ENCODE data around the gene MT1F. TPM values are rescaled to one million over a fixed set of nuclear protein-coding genes. Genes with fewer than 3 reads are reported as not detected.
"Not testable (repeated sequence)": the region's sequence is repeated elsewhere in the genome, so short reads cannot be mapped to it uniquely, and the experiment has no call there.

Gene MT1F
- total RNA-seq, 1 experiment from 2014 or later, result 7.3 TPM

- H3K36me3 ChIP-seq (ENCODE audit: control insufficient read depth in 1 of 2, insufficient read depth in 2 of 2, low read length in 2 of 2), result no peaks in the 10 kb centered on the region
- CTCF ChIA-PET, result no interaction called here
- H3K4me2 ChIP-seq (ENCODE audit: low read length), result no peak overlapping the region
- H4K20me1 ChIP-seq (ENCODE audit: insufficient read depth), result no peaks in the 10 kb centered on the region
- BruUV-seq (replicated peaks), result no TSS peak
- H3K4me1 ChIP-seq (ENCODE audit: control insufficient read depth in 1 of 2, insufficient read depth in 2 of 2, low read length in 2 of 2), result peaks cover 5 to 17% of the 10 kb centered on the region in 2 experiments; a peak in 2 of 4 replicates
- no peak overlapping the region for H2AFZ ChIP-seq (ENCODE audit: low read depth, low read length, poor library complexity, severe bottlenecking)
- DNase-seq (ENCODE audit: low read depth, low spot score) (no peak), ATAC-seq (no peak)
- no peaks in the 10 kb centered on the region for H3K27me3 ChIP-seq (ENCODE audit: insufficient read depth, low read length)
- H3K27ac ChIP-seq (ENCODE audit: low read depth, low read length), result no peak overlapping the region
- no peaks in the 10 kb centered on the region for H3K9me3 ChIP-seq (ENCODE audit: control insufficient read depth in 1 of 2, insufficient read depth in 1 of 2, low read depth in 1 of 2, low read length in 2 of 2)
- TF ChIP-seq ZFX (IDR thresholded peaks at IDR 0.05), result no peak
- H3K9me2 ChIP-seq (ENCODE audit: insufficient read depth), result no peaks in the 10 kb centered on the region
- POLR2A ChIA-PET, result interaction anchor here (0.8 kb wide), 1 partner anchor 36 kb away, joined by 3 read pairs; no protein-coding TSS in a partner anchor
- H3K9ac ChIP-seq (ENCODE audit: low read length), result no peak overlapping the region
- intact Hi-C loops (cut with micrococcal nuclease), result no loop called here
- no peak overlapping the region for H3K4me3 ChIP-seq (replicated peaks in 1 of 2; ENCODE audit: low read depth in 1 of 2, low read length in 2 of 2)
- H3K79me2 ChIP-seq (ENCODE audit: insufficient read depth, low read length), result no peaks in the 10 kb centered on the region
- RAD21 ChIA-PET (ENCODE audit: low non-redundant PET in 1 of 2, low total read pairs in 2 of 2, uncharacterized antibody in 2 of 2, unreplicated experiment in 2 of 2), result interaction anchor here in 1 of 2 experiments (0.6 kb wide), 1 partner anchor 38 kb away, joined by 3 read pairs; no protein-coding TSS in a partner anchor
Observed at GRCh38 chr16:56662357-56663354, 4.9 kb downstream of the MT1F start.

DNA sequence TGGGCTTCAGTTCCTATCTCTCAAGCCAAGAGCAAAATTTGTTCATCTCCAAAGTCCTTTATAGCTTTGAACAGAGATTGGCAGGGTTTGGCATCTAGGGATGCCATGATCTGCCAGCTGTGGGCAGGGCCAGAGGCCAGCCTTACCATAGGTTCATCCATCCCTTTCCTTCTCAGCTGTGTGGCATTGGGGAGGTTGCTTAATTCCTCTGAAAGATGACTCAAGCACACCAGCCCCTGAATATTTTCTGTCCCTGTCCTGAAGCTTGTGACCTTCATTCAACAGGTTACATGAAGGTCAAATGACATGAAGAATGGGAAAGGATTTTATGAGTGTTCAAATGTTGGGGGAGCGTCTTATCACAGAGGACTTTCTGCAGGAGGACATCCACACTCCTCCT lies 6.7 kb downstream of the MT1F start:
- Histone ChIP-seq H3K27ac (ENCODE audit: low read depth, low read length) (no peak overlapping the region), H3K4me2 (ENCODE audit: low read length) (no peak overlapping the region), H3K36me3 (ENCODE audit: control insufficient read depth in 1 of 2, insufficient read depth in 2 of 2, low read length in 2 of 2) (no peaks in the 10 kb centered on the region), H3K9me2 (ENCODE audit: insufficient read depth) (no peaks in the 10 kb centered on the region), H2AFZ (ENCODE audit: low read depth, low read length, poor library complexity, severe bottlenecking) (no peak overlapping the region), H3K27me3 (ENCODE audit: insufficient read depth, low read length) (no peaks in the 10 kb centered on the region), H4K20me1 (ENCODE audit: insufficient read depth) (no peaks in the 10 kb centered on the region), H3K4me3 (replicated peaks in 1 of 2; ENCODE audit: low read depth in 1 of 2, low read length in 2 of 2) (no peak overlapping the region), H3K79me2 (ENCODE audit: insufficient read depth, low read length) (no peaks in the 10 kb centered on the region), H3K4me1 (ENCODE audit: control insufficient read depth in 1 of 2, insufficient read depth in 2 of 2, low read length in 2 of 2) (0 out of 4 replicates have a peak, but pooled peaks cover 0 to 2% of the 10 kb centered on the region in 2 experiments), H3K9ac (ENCODE audit: low read length) (no peak overlapping the region), H3K9me3 (ENCODE audit: control insufficient read depth in 1 of 2, insufficient read depth in 1 of 2, low read depth in 1 of 2, low read length in 2 of 2) (no peaks in the 10 kb centered on the region)
- CTCF ChIA-PET, result no interaction called here
- intact Hi-C loops (cut with micrococcal nuclease), result no loop called here
- no peak for DNase-seq (ENCODE audit: low read depth, low spot score)
- RAD21 ChIA-PET (ENCODE audit: low non-redundant PET in 1 of 2, low total read pairs in 2 of 2, uncharacterized antibody in 2 of 2, unreplicated experiment in 2 of 2), result no interaction called here
- BruUV-seq (replicated peaks), result no TSS peak
- ATAC-seq, result no peak
- TF ChIP-seq EGR1 (IDR thresholded peaks at IDR 0.05; ENCODE audit: low read depth) (no peak), YY1 (IDR thresholded peaks at IDR 0.05; ENCODE audit: extremely low read depth, insufficient replicate concordance, low read depth, low read length) (no peak)
- TF ChIP-seq, protein P1, sequence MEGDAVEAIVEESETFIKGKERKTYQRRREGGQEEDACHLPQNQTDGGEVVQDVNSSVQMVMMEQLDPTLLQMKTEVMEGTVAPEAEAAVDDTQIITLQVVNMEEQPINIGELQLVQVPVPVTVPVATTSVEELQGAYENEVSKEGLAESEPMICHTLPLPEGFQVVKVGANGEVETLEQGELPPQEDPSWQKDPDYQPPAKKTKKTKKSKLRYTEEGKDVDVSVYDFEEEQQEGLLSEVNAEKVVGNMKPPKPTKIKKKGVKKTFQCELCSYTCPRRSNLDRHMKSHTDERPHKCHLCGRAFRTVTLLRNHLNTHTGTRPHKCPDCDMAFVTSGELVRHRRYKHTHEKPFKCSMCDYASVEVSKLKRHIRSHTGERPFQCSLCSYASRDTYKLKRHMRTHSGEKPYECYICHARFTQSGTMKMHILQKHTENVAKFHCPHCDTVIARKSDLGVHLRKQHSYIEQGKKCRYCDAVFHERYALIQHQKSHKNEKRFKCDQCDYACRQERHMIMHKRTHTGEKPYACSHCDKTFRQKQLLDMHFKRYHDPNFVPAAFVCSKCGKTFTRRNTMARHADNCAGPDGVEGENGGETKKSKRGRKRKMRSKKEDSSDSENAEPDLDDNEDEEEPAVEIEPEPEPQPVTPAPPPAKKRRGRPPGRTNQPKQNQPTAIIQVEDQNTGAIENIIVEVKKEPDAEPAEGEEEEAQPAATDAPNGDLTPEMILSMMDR (IDR thresholded peaks at IDR 0.05 in 2 of 3, conservative IDR thresholded peaks at IDR 0.05 in 1 of 3; ENCODE audit: borderline replicate concordance in 1 of 3, insufficient read depth in 1 of 3, low read depth in 2 of 3, low read length in 2 of 3), result no peak
- POLR2A ChIA-PET, result no interaction called here

GRCh38 chr16:56665286-56666261 lies 7.8 kb downstream of the MT1F start:
- BruUV-seq (replicated peaks); H3K79me2 ChIP-seq (ENCODE audit: insufficient read depth, low read length); H4K20me1 ChIP-seq (ENCODE audit: insufficient read depth); H3K4me2 ChIP-seq (ENCODE audit: low read length); H3K9me2 ChIP-seq (ENCODE audit: insufficient read depth); H3K4me3 ChIP-seq (replicated peaks in 1 of 2; ENCODE audit: low read depth in 1 of 2, low read length in 2 of 2); H3K27ac ChIP-seq (ENCODE audit: low read depth, low read length); H3K9ac ChIP-seq (ENCODE audit: low read length); H2AFZ ChIP-seq (ENCODE audit: low read depth, low read length, poor library complexity, severe bottlenecking); POLR2A ChIA-PET; intact Hi-C loops (cut with micrococcal nuclease); H3K9me3 ChIP-seq (ENCODE audit: control insufficient read depth in 1 of 2, insufficient read depth in 1 of 2, low read depth in 1 of 2, low read length in 2 of 2); ATAC-seq; CTCF ChIA-PET; H3K27me3 ChIP-seq (ENCODE audit: insufficient read depth, low read length); H3K36me3 ChIP-seq (ENCODE audit: control insufficient read depth in 1 of 2, insufficient read depth in 2 of 2, low read length in 2 of 2); RAD21 ChIA-PET (ENCODE audit: low non-redundant PET in 1 of 2, low total read pairs in 2 of 2, uncharacterized antibody in 2 of 2, unreplicated experiment in 2 of 2); DNase-seq (ENCODE audit: low read depth, low spot score); H3K4me1 ChIP-seq (ENCODE audit: control insufficient read depth in 1 of 2, insufficient read depth in 2 of 2, low read length in 2 of 2): not testable (repeated sequence)

All from HCT116 (cell line).